ENCODE results near the gene AARS1.

The AARS1 gene

GRCh38 chr16:70251629-70252354 is 37.5 kb downstream of the AARS1 start, which contains the start of gene EXOSC6 (continued):
- TF ChIP-seq ZNF324 (tag by site-specific recombination; IDR thresholded peaks at IDR 0.05) (peak; percentile 47; the same call in 1 of the 2 replicates), ZNF157 (tag by site-specific recombination; IDR thresholded peaks at IDR 0.05) (no peak), SALL2 (tag by site-specific recombination; IDR thresholded peaks at IDR 0.05; ENCODE audit: borderline replicate concordance) (no peak; the same call in 1 of the 2 replicates), ZNF529 (tag by site-specific recombination; IDR thresholded peaks at IDR 0.05; ENCODE audit: insufficient replicate concordance) (no peak), GLI4 (tag by site-specific recombination; IDR thresholded peaks at IDR 0.05) (0 out of 2 replicates have a peak, but pooled peaks have one; percentile 41), ZNF175 (tag by site-specific recombination; IDR thresholded peaks at IDR 0.05) (no peak), TSHZ1 (tag by site-specific recombination; IDR thresholded peaks at IDR 0.05; ENCODE audit: borderline replicate concordance) (0 out of 2 replicates have a peak, but pooled peaks have one; percentile 16), ZSCAN4 (tag by site-specific recombination; IDR thresholded peaks at IDR 0.05) (no peak), ZNF658 (tag by site-specific recombination; IDR thresholded peaks at IDR 0.05) (no peak), TRIM28 (IDR thresholded peaks at IDR 0.05; ENCODE audit: borderline replicate concordance, low read length) (no peak), RBAK (tag by site-specific recombination; IDR thresholded peaks at IDR 0.05) (no peak), ZBTB6 (tag by site-specific recombination; IDR thresholded peaks at IDR 0.05) (no peak), ZNF701 (tag by site-specific recombination; IDR thresholded peaks at IDR 0.05) (no peak), ZNF311 (tag by site-specific recombination; IDR thresholded peaks at IDR 0.05; ENCODE audit: borderline replicate concordance) (no peak), ZXDB (tag by site-specific recombination; IDR thresholded peaks at IDR 0.05) (peak; percentile 92), ZBTB1 (tag by site-specific recombination; IDR thresholded peaks at IDR 0.05) (no peak), ZNF530 (tag by site-specific recombination; IDR thresholded peaks at IDR 0.05; ENCODE audit: low read depth) (no peak), ZFP69B (tag by site-specific recombination; IDR thresholded peaks at IDR 0.05) (0 out of 2 replicates have a peak, but pooled peaks have one; percentile 52), ZNF223 (tag by site-specific recombination; IDR thresholded peaks at IDR 0.05) (no peak), IKZF3 (tag by site-specific recombination; IDR thresholded peaks at IDR 0.05) (peak; percentile 32), ZEB2 (tag by site-specific recombination; IDR thresholded peaks at IDR 0.05) (peak; percentile 72), ZNF169 (tag by site-specific recombination; IDR thresholded peaks at IDR 0.05) (no peak), ZNF155 (tag by site-specific recombination; IDR thresholded peaks at IDR 0.05) (no peak), ZNF843 (tag by site-specific recombination; IDR thresholded peaks at IDR 0.05) (peak; percentile 69), ZNF621 (tag by site-specific recombination; IDR thresholded peaks at IDR 0.05) (no peak), ZNF549 (tag by site-specific recombination; IDR thresholded peaks at IDR 0.05) (peak; percentile 64; the same call in 1 of the 2 replicates), KLF1 (tag by site-specific recombination; IDR thresholded peaks at IDR 0.05) (peak; percentile 77; the same call in 1 of the 2 replicates), PRDM2 (tag by site-specific recombination; IDR thresholded peaks at IDR 0.05; ENCODE audit: borderline replicate concordance) (no peak)

Measured in HEK293 (cell line).